OCI-M2 (cell line): ENCODE measurements around the gene SH2D3A.

Source experiments
- DNase-seq: peaks from one replicate; lab custom pipeline; 2025; ENCODE audit not compliant: unreplicated experiment; lab: John Stamatoyannopoulos, UW

Gene SH2D3A

GRCh38 chr19:6737873-6738786 lies 29.1 kb downstream of the SH2D3A start:
- DNase-seq = peak; percentile 74

DNA sequence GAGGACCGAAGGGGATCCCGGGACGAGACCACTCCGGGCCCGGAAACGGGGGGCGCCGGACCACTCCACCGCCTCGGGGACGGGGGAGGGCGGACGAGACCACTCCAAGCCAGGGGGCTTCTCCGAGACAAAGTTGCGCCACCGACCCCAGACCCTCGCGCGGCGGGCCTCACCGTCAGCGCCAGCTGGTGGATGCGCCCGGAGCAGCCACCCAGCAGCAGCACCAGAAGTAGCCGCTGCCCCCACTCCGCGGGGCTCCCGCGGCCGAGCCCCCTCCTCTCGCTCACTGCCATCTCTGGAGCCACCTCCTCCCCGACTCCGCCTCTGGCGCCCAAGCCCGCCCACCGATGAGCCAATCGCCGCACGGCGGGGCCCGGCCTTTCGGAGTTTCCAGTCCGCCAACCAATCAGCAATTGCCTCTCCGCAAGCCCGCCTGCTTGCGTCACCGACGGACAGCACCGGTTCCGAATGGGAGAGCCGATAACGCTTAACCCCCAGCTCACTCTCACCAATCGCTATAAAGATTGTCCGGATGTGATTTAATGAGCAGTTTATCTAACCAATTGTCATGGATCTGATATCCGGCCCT lies 29.9 kb downstream of the SH2D3A start, which contains the start of gene GPR108:
Gene GPR108 (minus strand): TSS at position 297 of the 589 bp plus-strand sequence. CDS start 4 bp downstream, at position 293.
- DNase-seq = peak; percentile 89

- no peak for DNase-seq
Measured at GRCh38 chr19:6736917-6737283, 30.3 kb downstream of the SH2D3A start.

DNA sequence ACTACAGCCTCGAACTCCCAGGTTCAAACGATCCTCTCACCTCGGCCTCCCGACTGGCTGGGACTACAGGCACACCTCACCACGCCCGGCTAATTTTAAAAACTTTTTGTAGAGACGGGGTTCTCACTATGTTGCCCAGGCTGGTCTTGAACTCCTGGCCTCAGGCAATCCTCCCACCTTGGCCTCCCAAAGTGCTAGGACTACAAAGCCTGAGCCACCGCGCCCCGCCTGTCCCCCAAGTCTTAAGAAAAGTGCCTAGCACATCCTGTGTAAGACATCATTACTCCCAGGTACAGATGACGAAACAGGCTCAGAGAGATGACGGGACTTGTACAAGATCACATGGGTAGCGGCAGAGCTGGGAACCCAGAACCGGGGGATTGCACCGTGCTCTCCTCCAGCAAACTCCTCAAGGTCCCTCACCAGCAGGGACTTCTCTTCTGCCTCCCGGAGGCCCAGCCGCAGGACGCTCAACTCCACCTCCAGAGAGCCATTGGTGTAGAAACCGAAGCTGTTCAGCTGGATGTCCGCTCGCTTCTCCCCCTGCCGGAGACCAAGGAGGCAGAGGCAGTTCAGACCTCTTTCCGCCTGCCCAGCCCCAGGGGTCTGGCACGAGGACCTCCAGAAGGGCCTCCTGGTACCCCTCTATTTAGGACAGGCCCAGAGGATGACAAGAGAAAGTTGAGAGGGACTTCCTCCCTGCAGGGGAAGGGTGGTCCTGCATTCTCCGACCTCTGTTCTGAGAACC lies 30.9 kb downstream of the SH2D3A start:
- no peak for DNase-seq

- DNase-seq = no peak
Measured at GRCh38 chr19:6735181-6735911, 31.9 kb downstream of the SH2D3A start.

GRCh38 chr19:6734096-6734696 lies 33.0 kb downstream of the SH2D3A start:
- DNase-seq = no peak

DNA sequence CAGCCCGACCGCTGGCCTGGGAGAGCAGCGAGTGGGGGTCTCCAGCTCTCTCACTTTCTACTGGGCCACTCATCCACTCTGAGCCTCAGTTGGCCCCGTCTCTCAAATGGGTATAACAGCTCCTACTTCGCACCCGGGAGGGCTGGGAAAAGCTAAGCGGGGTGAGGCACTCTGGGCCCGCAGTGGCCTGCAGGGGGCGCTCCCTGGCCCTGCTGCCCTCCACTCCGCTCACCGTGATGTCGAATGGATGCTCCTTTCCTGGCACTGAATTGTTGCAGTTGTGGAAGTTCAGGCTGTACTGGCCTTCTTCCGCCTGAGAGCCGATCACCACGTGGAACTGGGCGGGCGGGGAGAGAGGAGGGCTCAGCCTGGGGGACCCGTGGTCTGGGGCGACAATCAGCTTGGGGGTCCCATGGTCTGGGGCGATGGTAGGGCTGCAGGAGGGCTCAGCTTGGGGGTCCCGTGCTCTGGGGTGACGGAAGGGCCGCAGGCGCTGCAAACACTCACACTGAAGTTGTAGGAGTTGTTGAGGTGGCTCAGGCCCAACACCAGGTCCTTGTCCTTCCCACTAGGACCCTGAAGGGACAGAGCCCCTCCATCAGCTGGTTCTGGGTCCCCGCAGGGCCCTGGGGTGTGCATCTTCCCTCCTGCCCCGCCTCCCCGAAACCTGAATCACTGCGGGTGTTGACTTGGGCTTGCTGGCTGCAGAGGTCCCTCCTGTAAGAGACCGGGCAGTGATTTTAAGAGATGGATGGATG lies 33.7 kb downstream of the SH2D3A start:
- no peak for DNase-seq

DNA sequence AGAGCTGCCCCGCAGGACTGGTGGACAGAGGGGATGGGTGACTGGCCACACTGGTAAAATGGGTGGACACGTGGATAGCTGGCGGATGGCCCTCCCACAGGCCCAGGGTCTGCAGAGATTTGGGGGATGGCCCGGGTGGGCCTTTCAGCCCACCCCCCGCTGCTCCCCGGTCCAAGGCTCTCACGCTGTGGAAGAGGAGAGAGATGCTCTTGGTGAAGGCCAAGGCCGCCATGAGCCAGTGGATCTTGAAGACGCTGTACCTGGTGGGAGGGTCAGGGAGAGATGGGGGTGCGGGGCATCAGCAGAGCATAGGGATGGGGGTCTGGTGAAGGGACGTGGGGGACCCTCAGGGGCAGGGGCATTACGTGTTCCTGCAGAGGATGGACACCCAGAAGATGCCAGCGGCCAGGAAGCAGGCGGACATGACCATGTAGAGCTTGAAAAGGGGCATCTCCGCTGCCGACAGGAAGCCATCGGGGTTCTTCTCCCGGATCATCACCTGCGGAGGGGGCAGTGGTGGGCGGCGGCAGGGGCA lies 34.4 kb downstream of the SH2D3A start:
- no peak for DNase-seq

GRCh38 chr19:6731822-6732221 lies 35.4 kb downstream of the SH2D3A start:
- no peak for DNase-seq

GRCh38 chr19:6730941-6731670 lies 36.1 kb downstream of the SH2D3A start:
- DNase-seq = no peak

- no peak for DNase-seq
Measured at GRCh38 chr19:6730153-6730804, 37.0 kb downstream of the SH2D3A start.

- no peak for DNase-seq
Measured at GRCh38 chr19:6729573-6730152, 37.6 kb downstream of the SH2D3A start.

DNA sequence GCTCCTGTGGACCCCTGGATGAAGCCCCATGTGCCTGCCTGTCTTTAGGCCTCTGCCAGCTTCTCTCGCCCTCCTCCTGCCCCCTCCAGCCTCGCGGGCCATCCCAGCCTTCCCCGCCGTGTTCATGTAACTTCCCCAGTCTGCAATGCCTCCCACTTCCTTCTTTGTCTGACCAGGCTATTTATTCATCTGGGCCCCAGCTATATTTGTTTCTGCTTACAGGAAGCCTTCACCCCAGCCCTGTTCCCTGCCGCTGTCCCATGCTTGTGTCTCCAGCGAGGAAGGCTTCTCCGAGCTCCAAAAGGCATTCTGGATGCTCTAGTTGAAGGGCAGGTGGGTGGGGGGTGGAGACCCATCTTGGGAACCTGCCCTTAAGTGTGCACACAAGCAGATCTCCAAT lies 38.9 kb downstream of the SH2D3A start:
- DNase-seq = no peak

- DNase-seq = no peak
Measured at GRCh38 chr19:6725513-6726231, 41.6 kb downstream of the SH2D3A start.

- DNase-seq = no peak
Measured at GRCh38 chr19:6724631-6725492, 42.4 kb downstream of the SH2D3A start.

DNA sequence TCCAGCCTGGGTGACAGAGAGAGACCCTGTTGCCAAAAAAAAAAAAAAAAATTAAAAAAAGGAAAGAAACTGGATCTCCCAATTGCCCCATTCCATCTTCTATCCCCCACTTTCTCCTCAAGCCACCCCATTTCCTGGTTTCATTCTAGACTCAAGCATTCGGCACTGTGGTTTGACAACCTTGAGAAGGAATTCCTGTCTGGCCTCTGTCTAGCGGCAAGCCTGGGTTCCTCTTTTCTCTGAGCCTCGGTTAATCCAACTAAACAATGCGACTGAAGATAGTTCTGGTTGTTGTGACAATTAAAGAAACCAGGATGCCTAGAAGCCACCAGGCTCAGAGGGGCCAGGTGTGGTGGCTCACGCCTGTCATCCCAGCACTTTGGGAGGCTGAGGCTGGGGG lies 43.5 kb downstream of the SH2D3A start:
- DNase-seq = no peak
